Upper lobe of right lung (tissue), 1 donor: ENCODE results near the gene CHD6. TPM values are rescaled to one million over a fixed set of nuclear protein-coding genes. Genes with fewer than 3 reads are reported as not detected.
A peak's percentile ranks its signal among the peaks of the same experiment; 100 is the strongest.

ENCODE experiments used
- ATAC-seq: fragments of 200-7000 bp; cut with Tn5 transposase; one replicate; pipeline ENCODE4 v1.9.1; 2020; ENCODE audit warnings: mild to moderate bottlenecking, moderate library complexity
- DNase-seq: peaks from one replicate; pipeline ENCODE4 v3.0.0-alpha.2; 2020
- H3K27ac ChIP-seq: fragments of 200-600 bp; one replicate; pipeline ENCODE4 v1.8.0; 2022
- H3K27me3 ChIP-seq: fragments of 200-600 bp; one replicate; pipeline ENCODE4 v1.8.0; 2022; ENCODE audit warnings: mild to moderate bottlenecking
- H3K36me3 ChIP-seq: fragments of 200-600 bp; one replicate; pipeline ENCODE4 v1.8.0; 2022
- H3K4me1 ChIP-seq: fragments of 200-600 bp; one replicate; pipeline ENCODE4 v1.8.0; 2022
- H3K4me3 ChIP-seq: fragments of 200-600 bp; one replicate; pipeline ENCODE4 v1.8.0; 2022; ENCODE audit warnings: mild to moderate bottlenecking
- H3K9me3 ChIP-seq: fragments of 200-600 bp; one replicate; pipeline ENCODE4 v1.8.0; 2022
- intact Hi-C: fragments of 100-400 bp; cut with DNase I; formaldehyde crosslinking; loops from one replicate; pipeline ENCODE4 v1.11.0; 2022
- total RNA-seq: library from RNA; stranded (reverse); fragmentation: NEBNext Ultra II Directional; extraction: Animal tissue kit (Norgen Biotek cat#: 25700); gene quantifications from one replicate; pipeline ENCODE4 v1.2.1, GENCODE V29; 2021
- TF ChIP-seq, protein P1 (sequence below): fragments of 200-600 bp; IDR thresholded peaks from one replicate; pipeline ENCODE4 v1.8.0; 2022; ENCODE audit warnings: antibody characterized with exemption
- donor health status: DM: no; HTN: yes; CAD: no; lungs with severe emphysema.

The CHD6 gene
- total RNA-seq, 1 donor from 2014 or later = 42.3 TPM

DNA sequence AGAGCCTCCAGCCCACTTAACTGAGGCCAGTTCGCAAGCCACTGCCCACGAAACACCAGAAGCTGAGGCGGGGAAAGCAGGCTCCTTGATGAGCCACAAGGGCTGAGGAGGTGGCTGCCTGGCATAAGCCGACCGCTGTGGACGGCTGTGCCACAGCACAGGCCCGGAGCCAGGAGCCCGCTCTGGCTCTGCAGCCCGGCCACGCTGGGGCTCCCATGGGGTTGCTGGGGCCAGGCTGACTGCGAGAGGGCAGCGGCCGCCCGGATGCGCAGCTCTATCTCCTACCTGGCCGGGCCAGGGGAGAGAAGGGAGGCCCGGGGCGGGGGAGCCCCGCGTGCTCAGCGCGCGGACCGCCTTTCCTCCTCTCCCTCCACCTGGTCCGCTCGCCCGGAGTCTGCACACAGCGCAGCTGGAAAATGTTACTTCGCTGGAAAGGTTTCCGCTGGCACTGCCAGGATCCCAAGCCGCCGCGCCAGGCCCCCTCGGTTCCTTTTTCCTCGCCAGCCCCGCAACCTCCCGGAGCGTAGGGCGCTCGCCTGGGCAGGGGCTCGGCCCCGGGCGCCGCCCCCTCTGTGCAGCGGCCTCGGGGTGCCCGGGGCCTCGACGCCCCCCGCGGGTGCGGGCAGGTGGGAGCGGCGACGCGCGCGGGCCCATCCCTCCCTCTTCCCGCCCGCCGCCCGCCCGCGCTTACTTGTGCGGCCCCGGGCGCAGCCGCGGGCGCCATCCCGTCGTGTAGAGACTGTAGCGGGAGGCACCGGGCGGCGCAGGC lies 252.2 kb downstream of the CHD6 start:
- peak overlapping the region; percentile 10 for H3K4me3 ChIP-seq
- TF ChIP-seq, protein P1, sequence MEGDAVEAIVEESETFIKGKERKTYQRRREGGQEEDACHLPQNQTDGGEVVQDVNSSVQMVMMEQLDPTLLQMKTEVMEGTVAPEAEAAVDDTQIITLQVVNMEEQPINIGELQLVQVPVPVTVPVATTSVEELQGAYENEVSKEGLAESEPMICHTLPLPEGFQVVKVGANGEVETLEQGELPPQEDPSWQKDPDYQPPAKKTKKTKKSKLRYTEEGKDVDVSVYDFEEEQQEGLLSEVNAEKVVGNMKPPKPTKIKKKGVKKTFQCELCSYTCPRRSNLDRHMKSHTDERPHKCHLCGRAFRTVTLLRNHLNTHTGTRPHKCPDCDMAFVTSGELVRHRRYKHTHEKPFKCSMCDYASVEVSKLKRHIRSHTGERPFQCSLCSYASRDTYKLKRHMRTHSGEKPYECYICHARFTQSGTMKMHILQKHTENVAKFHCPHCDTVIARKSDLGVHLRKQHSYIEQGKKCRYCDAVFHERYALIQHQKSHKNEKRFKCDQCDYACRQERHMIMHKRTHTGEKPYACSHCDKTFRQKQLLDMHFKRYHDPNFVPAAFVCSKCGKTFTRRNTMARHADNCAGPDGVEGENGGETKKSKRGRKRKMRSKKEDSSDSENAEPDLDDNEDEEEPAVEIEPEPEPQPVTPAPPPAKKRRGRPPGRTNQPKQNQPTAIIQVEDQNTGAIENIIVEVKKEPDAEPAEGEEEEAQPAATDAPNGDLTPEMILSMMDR = no peak
- DNase-seq (no peak), ATAC-seq (no peak)
- no peaks in the 10 kb centered on the region for H3K9me3 ChIP-seq
- H3K27me3 ChIP-seq = peaks cover 42% of the 10 kb centered on the region
- no peak overlapping the region for H3K27ac ChIP-seq
- H3K4me1 ChIP-seq = peaks cover 6% of the 10 kb centered on the region
- intact Hi-C loops = no loop called here
- H3K36me3 ChIP-seq = no peaks in the 10 kb centered on the region

DNA sequence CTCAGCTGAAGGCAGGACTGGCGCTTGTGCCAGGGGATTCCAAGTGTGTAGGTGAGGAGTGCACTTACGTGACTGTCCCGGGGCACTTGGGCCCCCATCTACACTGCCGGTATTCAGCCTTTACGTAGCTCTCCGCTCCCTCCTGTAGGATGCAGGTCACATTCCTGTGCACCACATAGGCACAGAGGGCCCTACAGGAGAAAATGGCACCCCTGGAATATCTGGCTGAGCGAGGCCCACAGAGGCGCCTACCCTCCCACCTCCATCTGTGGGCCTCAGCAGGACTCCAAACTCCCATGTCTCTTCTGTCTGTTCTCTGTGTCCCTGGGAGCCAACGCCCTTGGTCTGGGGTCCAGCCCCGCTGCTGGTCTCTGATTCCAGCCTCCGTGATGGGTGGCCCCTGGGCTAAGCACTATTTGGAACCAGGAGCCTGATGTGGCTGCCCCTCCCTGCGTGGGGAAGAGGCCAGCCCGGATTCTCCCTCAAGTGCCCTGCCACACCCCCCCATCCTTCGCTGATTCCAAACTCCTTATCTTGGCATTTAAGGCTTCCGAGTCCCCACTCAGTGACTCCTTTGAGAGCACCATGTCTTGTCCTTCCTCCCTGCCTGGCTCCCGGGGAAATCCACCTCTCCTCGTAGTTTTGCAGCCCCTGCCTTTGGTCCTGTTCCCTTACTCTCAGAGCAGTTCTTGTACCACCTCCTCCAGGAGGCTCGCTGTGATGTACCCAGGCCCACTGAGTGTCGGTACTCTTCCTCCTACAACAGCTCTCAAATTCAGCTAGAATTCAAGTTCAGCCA lies 253.0 kb downstream of the CHD6 start:
- H3K27me3 ChIP-seq = peaks cover 42% of the 10 kb centered on the region
- intact Hi-C loops = no loop called here
- TF ChIP-seq, protein P1 = no peak
- ATAC-seq = no peak
- no peak overlapping the region for H3K27ac ChIP-seq
- H3K9me3 ChIP-seq = no peaks in the 10 kb centered on the region
- peaks cover 6% of the 10 kb centered on the region for H3K4me1 ChIP-seq
- no peak for DNase-seq
- no peak overlapping the region for H3K4me3 ChIP-seq
- H3K36me3 ChIP-seq = no peaks in the 10 kb centered on the region

DNA sequence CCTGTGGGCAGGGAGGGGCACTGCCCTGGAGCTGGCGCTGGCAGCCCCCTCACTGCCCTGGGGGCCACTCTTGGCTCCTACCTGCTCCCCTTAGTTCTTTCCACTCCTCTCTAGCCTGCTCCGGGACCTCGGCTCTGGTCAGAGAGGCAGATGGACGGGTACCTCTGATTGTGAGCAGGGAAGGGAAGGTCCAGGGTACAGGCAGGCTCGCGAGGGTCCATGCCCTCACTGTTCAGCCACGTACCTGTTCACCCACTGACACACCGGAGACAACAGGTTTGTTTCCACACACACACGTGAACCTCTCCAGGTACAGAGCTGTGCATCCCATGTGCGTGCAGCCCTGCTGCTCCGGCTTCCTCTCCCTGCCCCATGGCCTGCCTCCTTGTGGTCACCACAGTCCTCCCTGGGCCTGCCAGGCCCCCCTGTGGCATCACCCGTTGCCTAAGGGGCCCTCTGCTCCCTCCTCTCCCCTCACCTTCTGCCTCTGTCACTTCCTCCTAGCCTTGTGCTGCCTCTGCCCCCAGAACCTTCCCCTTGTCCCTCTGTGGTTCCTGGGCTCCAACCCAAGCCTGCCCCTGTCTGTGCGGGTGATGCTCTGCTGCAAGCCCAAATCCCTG lies 253.8 kb downstream of the CHD6 start:
- Histone ChIP-seq H3K27me3 (peaks cover 42% of the 10 kb centered on the region), H3K36me3 (no peaks in the 10 kb centered on the region), H3K4me1 (peaks cover 6% of the 10 kb centered on the region), H3K27ac (no peak overlapping the region), H3K4me3 (no peak overlapping the region), H3K9me3 (no peaks in the 10 kb centered on the region)
- ATAC-seq (no peak), DNase-seq (no peak)
- intact Hi-C loops = no loop called here
- TF ChIP-seq, protein P1 = no peak

DNA sequence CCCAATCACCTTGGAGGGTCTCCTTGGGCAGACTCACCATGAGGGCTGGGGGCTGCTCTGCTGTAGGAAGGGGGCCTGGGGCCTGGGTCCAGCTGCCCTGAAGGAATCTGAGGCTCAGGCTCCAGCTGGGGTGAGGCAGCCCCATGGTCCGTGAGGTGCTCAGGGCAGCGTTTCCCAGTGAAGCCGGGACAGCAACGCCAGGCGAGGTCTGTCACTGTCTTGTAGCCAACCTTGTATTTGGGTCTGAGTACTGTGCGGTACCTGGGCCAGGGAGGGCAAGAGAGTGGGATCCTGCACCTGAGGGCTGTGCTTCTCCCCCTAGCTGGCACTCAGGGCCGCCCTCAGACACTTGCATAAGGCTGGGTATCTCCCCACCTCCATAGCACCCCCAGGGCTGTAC lies 254.6 kb downstream of the CHD6 start:
- H3K4me1 ChIP-seq = peaks cover 6% of the 10 kb centered on the region
- DNase-seq (no peak), ATAC-seq (no peak)
- H3K36me3 ChIP-seq = no peaks in the 10 kb centered on the region
- peaks cover 37% of the 10 kb centered on the region for H3K27me3 ChIP-seq
- intact Hi-C loops = no loop called here
- no peak overlapping the region for H3K4me3 ChIP-seq
- H3K9me3 ChIP-seq = no peaks in the 10 kb centered on the region
- no peak overlapping the region for H3K27ac ChIP-seq
- TF ChIP-seq, protein P1 = no peak

DNA sequence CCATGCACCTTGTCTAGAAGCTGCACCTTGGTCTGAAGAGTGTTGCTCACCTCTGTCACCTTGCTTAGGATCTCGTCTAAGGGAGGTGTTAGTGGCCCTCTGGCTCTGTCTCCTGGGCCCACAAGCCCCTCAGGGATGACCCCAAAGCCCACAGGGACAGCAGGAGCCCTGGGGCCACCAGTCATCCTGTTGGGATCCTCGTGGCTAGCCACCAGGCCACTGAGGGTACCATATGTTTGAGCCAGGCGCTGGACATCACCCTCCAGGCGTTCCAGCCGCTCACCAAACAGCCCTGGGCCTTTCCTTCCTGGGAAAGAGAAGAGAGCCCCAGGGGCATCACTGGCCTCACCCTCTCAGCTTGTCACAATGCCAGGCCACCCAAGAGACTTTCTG lies 255.4 kb downstream of the CHD6 start:
- Histone ChIP-seq H3K27me3 (peaks cover 32% of the 10 kb centered on the region), H3K4me3 (no peak overlapping the region), H3K36me3 (no peaks in the 10 kb centered on the region), H3K27ac (no peak overlapping the region), H3K4me1 (peaks cover 6% of the 10 kb centered on the region), H3K9me3 (no peaks in the 10 kb centered on the region)
- DNase-seq (no peak), ATAC-seq (no peak)
- intact Hi-C loops = no loop called here
- TF ChIP-seq, protein P1 = no peak
